Forelimb muscle (tissue), 1 donor: ENCODE data around the gene GDE1. TPM values are rescaled to one million over a fixed set of nuclear protein-coding genes. Genes with fewer than 3 reads are reported as not detected.
A peak's percentile ranks its signal among the peaks of the same experiment; 100 is the strongest.
"Not testable (repeated sequence)": the region's sequence is repeated elsewhere in the genome, so short reads cannot be mapped to it uniquely, and the experiment has no call there.

Experiments
- DNase-seq: peaks from one replicate; pipeline ENCODE4 v3.0.0-alpha.2; 2013; ENCODE audit warnings: low read depth
- polyA plus RNA-seq: library from polyadenylated mRNA; unstranded; fragments of 120-200 nt; gene quantifications from one replicate; pipeline ENCODE4 v1.2.1, GENCODE V29; 2013; ENCODE audit not compliant: insufficient read length

Gene GDE1
- 52.4 TPM for polyA plus RNA-seq

DNA sequence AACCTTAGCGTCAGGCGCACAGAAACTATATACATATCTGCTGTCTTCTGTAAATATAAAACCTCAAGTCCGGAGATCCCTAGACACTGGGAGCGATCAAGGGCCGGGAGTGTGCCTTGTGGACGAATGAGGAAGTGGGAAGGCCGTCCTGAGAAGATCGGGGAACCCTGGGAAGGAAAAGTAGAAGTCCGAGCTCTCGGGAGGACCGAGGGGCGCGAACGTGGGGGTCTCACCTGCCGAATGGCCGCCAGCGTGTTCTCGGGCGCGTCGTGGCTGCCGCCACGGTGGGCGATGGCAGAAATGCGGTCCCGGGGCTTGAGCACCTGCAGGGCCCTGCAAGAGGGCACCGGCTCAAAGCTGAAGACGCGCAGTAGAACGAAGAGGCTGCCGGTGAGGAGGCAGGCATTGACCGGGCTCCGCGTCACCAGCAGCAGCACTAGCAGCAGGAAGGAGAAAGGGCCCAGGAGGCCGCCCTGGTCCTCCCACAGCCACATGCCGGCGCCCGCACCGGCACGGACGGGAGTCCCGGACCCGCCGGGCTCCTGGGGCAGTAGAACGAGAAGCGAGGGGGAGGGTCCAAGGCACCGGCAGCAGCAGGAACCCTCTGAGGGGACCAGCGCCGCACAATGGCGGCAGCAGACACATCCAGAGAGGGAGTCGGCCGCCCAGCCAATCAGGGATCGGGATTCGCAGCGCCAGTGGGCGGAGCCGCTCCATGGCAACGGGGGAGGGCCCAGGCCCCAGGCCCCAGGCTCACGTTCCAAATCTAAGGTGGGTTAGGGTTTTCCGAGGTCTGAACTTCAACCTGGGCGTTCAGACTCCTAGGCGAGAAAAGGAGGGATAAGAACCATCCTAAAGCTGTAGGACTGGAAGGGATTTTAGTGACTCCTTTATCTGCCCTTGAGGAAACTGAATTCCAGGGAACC lies at the start of gene GDE1:
Gene GDE1, minus strand, starts transcription at position 628 of the 926 bp plus-strand sequence. Its CDS starts 134 bp downstream, at position 494.
- peak; percentile 74 for DNase-seq

GRCh38 chr16:19567560-19567959 lies 45.7 kb upstream of the GDE1 start:
- no peak for DNase-seq

DNA sequence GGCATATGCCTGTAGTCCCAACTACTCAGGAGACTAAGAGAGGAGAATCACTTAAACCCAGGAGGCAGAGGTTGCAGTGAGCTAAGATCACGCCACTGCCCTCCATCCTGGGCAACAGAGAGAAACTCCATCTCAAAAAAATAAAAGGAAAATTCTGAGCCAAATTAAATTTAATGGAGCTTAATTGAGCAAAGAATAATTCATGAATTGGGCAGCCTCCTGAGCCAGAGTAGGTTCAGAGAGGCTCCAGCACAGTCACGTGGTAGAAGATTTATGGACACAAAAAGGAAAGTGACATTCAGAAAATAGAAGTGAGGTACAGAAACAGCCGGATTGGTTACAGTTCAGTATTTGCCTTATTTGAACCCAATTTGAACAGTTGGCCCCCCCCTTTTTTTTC lies 44.5 kb upstream of the GDE1 start:
- no peak for DNase-seq

- DNase-seq, result no peak
These were observed 41.5 kb upstream of the GDE1 start for GRCh38 chr16:19563377-19563776.

DNA sequence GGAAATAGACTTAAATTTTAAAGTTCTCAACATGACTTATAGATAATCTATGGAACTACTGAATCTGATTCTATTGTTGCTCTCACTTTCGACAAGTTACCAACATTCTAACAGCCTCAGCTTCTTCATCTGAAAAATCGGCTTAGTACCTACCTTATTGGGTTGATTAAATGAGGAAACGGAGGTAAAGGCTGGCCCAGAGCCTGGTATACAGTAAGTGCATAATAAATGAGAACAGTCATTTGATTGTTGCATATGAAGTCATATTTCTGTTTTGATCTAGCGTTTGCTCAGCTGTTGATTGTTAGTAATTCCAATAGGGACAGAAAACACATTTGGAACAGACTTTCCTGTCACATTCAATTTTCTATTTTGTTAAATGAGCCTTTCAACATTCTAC lies 38.2 kb upstream of the GDE1 start:
- no peak for DNase-seq

DNA sequence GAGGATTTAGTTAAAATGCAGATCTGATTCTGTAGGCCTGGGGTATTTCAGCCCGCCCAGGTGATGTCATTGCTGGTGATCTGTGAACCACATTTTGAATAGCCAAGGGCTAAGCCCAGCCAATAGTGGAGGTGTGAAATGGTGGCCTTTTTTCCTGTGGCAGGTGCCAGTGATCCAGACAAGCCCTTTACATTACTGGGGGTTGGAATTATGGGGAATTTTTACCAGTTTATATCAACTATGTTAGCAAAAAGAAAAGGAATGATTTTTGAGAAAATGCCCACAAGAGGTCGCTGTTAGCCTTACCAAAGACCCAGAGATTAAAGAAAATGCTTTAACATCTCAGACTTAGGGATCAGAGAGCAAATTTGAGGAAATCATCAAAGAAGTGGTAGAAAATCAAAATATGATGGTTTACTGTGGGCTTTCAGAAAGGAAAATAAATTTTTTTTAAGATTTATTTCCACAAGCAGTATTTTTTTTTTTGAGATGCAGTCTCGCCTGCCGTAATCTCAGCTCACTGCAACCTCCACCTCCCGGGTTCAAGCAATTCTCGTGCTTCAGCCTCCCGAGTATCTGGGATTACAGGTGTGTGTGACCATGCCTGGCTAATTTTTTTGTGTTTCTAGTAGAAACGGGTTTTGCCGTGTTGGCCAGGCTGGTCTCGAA lies 37.5 kb upstream of the GDE1 start:
- peak; percentile 55 for DNase-seq

GRCh38 chr16:19555938-19556771 lies 34.3 kb upstream of the GDE1 start:
- no peak for DNase-seq

GRCh38 chr16:19555186-19555937 lies 33.5 kb upstream of the GDE1 start, which contains the start of gene VPS35L:
Gene VPS35L (plus strand): TSS chr16:19555703. CDS start chr16:19555730, 27 bp downstream.
- peak; percentile 97 for DNase-seq

DNA sequence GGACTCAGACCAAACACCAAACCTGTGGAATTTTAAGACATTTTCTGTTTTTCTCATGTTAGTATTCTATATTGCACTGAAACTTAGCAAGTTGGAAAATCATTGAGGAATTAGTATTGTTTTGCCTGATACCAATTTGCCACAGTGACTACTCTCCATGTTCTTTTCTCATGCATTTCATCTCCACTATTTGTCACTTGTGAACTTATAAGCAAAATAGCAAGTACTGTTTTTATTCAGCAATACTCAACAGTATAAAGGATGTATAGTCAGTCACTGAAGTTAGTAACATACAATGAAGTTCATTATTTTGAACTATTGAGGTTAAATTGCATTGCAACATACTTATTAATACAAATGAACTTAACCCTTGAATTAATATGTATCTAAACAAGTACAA lies 27.8 kb upstream of the GDE1 start:
- no peak for DNase-seq

GRCh38 chr16:19548144-19548543 lies 26.2 kb upstream of the GDE1 start:
- no peak for DNase-seq

DNA sequence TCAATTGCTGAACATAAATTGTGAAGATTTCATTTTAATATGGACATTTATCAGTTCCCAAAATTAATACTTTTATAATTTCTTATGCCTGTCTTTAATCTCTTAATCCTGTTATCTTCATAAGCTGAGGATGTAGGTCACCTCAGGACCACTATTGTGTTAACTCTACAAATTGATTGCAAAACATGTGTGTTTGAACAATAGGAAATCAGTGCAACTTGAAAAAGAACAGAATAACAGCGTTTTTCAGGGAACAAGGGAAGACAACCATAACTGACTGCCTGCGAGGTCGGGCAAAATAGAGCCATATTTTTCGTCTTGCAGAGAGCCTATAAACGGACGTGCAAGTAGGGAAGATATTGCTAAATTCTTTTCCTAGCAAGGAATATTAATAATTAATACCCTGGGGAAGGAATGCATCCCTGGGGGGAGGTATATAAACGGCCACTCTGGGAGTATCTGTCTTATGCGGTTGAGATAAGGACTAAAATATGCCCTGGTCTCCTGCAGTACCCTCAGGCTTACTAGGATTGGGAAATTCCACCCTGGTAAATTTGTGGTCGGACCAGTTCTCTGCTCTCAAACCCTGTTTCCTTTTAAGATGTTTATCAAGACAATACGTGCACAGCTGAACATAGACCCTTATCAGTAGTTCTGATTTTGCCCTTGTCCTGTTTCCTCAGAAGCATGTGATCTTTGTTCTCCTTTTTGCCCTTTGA lies 21.5 kb upstream of the GDE1 start:
- not testable (repeated sequence) for DNase-seq

DNA sequence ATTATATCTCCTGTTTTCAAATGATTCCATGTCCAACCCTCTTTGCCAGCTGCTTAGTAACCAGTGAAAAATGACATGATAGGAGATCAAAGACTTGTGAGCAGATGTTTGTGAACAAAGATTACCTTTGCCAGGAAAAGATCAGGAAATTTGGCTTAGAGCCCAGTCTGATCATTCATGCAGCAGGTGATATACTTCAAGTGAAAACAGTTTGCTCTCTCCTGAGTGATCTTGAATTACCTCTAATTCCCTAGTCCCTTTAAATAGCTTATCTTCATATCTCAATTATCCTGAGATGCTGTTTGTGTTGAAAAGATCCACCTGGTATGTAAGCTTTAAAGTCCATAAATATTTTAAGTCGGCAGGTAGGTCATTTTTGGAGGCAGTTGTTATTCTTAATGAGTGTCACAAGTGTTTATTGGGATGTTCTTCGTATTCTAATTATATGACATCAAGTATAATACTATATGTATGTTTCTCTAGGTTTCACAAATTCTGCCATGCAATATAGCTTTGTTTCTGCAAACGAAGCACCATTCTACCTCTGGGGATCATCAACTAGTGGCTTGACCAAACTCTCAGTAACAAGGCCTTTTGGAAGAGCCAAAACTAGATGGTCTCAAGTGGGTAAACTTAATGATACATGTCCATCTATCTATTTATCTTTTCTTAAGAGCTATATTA lies 20.4 kb upstream of the GDE1 start:
- no peak for DNase-seq

GRCh38 chr16:19540241-19540970 lies 18.5 kb upstream of the GDE1 start:
- no peak for DNase-seq

DNA sequence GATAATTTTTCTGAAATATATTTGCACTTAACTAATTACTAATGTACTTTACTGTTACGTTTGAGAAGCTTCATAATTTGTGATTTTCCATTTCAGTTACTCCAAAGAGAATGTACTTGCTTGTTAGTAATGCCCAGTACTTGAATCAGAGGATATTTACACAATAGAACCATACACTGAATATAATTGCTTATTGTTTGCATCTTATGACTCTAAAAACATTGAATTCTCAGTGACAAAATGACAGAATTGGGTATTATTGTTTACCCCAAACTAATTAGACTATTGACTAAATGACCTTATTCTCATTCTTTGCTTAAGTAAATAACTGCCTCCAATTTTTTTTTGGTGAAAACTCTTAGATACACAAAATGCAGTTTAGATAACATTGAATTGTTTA lies 10.7 kb upstream of the GDE1 start:
- DNase-seq, result no peak

- no peak for DNase-seq
These were observed 6.8 kb upstream of the GDE1 start for GRCh38 chr16:19528666-19529065.

DNA sequence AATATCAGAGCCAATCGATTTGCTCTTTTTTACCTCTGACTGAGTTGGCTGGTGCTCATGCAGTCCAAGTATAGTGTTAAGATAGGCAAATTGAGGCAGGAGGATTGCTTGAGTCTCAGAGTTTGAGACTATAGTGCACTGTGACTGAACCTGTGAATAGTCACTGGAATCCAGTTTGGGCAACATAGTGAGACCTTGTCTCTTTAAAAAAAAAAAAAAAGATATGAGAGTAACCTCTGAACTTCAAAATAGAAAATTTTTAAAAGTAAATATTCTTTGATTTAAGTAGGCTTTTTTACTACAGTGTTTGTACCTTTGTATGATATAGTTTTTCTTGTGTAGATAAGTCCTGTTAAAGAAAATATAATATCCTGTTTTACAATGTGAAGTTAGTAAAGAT lies 5.3 kb upstream of the GDE1 start:
- DNase-seq, result no peak

GRCh38 chr16:19525385-19525723 lies 3.5 kb upstream of the GDE1 start:
- DNase-seq, result no peak

GRCh38 chr16:19524616-19525384 lies 2.9 kb upstream of the GDE1 start:
- no peak for DNase-seq

- no peak for DNase-seq
These were observed 2.4 kb upstream of the GDE1 start for GRCh38 chr16:19524356-19524615.
